ENCODE results near the gene DPY19L3.
A peak's percentile ranks its signal among the peaks of the same experiment; 100 is the strongest.

GRCh38 chr19:32464279-32464678 lies 58.7 kb downstream of the DPY19L3 start:
- TF ChIP-seq CTCF (IDR thresholded peaks at IDR 0.05; ENCODE audit: borderline replicate concordance, extremely low read depth, low read length, poor library complexity, severe bottlenecking): peak; percentile 52
- no peak for TF ChIP-seq EZH2 (IDR thresholded peaks at IDR 0.05; ENCODE audit: borderline replicate concordance, low read depth, low read length, severe bottlenecking)
